Hepatocyte (in vitro differentiated cells): ENCODE results near the gene MT1F. TPM values are rescaled to one million over a fixed set of nuclear protein-coding genes. Genes with fewer than 3 reads are reported as not detected.

ENCODE experiments used
- DNase-seq: peaks from one replicate; pipeline ENCODE4 v3.0.0-alpha.2; 2016; ENCODE audit warnings: low spot score
- H2AFZ ChIP-seq: fragments of 200-600 bp; sonication (generic); 2 replicates; pipeline ENCODE4 v1.6.0; 2016; ENCODE audit warnings: antibody characterized with exemption, mild to moderate bottlenecking
- H3K27ac ChIP-seq: fragments of 200-600 bp; sonication (generic); 2 replicates; pipeline ENCODE4 v1.5.1; 2016; ENCODE audit warnings: mild to moderate bottlenecking
- H3K27me3 ChIP-seq: fragments of 200-600 bp; sonication (generic); 2 replicates; pipeline ENCODE4 v1.6.1; 2016
- H3K36me3 ChIP-seq: fragments of 200-600 bp; sonication (generic); replicated peaks from 2 replicates; pipeline ENCODE4 v1.5.1; 2016; ENCODE audit warnings: low read depth; ENCODE audit not compliant: insufficient read depth
- H3K4me1 ChIP-seq: fragments of 200-600 bp; sonication (generic); 2 replicates; pipeline ENCODE4 v1.5.1; 2016; ENCODE audit warnings: mild to moderate bottlenecking, moderate library complexity; ENCODE audit not compliant: insufficient read depth
- H3K4me2 ChIP-seq: fragments of 200-600 bp; sonication (generic); 2 replicates; pipeline ENCODE4 v1.6.0; 2016
- H3K4me3 ChIP-seq: fragments of 200-600 bp; sonication (generic); 2 replicates; pipeline ENCODE4 v1.5.1; 2016; ENCODE audit warnings: mild to moderate bottlenecking
- H3K79me2 ChIP-seq: fragments of 200-600 bp; sonication (generic); 2 replicates; pipeline ENCODE4 v1.6.0; 2017; ENCODE audit warnings: mild to moderate bottlenecking
- H3K9me2 ChIP-seq: fragments of 200-600 bp; sonication (generic); replicated peaks from 2 replicates; pipeline ENCODE4 v1.6.0; 2017; ENCODE audit warnings: mild to moderate bottlenecking; ENCODE audit not compliant: insufficient read depth
- H3K9me3 ChIP-seq: fragments of 200-600 bp; sonication (generic); 2 replicates; pipeline ENCODE4 v1.5.1; 2016; ENCODE audit warnings: low read depth, mild to moderate bottlenecking
- H4K20me1 ChIP-seq: fragments of 200-600 bp; sonication (generic); 2 replicates; pipeline ENCODE4 v1.6.0; 2016; ENCODE audit warnings: mild to moderate bottlenecking; ENCODE audit not compliant: insufficient read depth, poor library complexity, severe bottlenecking
- EZH2 ChIP-seq: fragments of 200-600 bp; sonication (generic); IDR thresholded peaks from 2 replicates; pipeline ENCODE4 v1.6.1; 2016; ENCODE audit warnings: antibody characterized with exemption, mild to moderate bottlenecking, borderline replicate concordance
- EZH2phosphoT487 ChIP-seq: fragments of 200-600 bp; sonication (generic); IDR thresholded peaks from one replicate; pipeline ENCODE4 v1.6.1; 2018; ENCODE audit warnings: antibody characterized with exemption, mild to moderate bottlenecking, low read depth, moderate library complexity; ENCODE audit not compliant: unreplicated experiment, severe bottlenecking
- WGBS: methylation state at CpG from one replicate; pipeline ENCODE4 v1.1.6; 2016; ENCODE audit warnings: low lambda C conversion rate; ENCODE audit errors: missing lambda C conversion rate; 5-methylcytosine and 5-hydroxymethylcytosine counted together
- polyA plus RNA-seq: library from polyadenylated mRNA; unstranded; fragments of >200 nt; fragmentation: Nextera tagmentation; extraction: Ambion mirVana; gene quantifications from 2 replicates; pipeline ENCODE4 v1.2.1, GENCODE V29; 2016
- total RNA-seq: library from RNA; depleted of rRNA; stranded (reverse); fragments of >200 nt; gene quantifications from 2 replicates; pipeline ENCODE4 v1.2.3, GENCODE V29; 2014
- TF ChIP-seq, protein P1 (sequence below): fragments of 200-600 bp; sonication (generic); IDR thresholded peaks from 2 replicates; pipeline ENCODE4 v1.5.1; 2016; ENCODE audit warnings: antibody characterized with exemption, mild to moderate bottlenecking; ENCODE audit not compliant: poor library complexity

MT1F gene
- total and polyA plus RNA-seq, 2 experiments from 2014 or later: 7.1 to 11.8 TPM

DNA sequence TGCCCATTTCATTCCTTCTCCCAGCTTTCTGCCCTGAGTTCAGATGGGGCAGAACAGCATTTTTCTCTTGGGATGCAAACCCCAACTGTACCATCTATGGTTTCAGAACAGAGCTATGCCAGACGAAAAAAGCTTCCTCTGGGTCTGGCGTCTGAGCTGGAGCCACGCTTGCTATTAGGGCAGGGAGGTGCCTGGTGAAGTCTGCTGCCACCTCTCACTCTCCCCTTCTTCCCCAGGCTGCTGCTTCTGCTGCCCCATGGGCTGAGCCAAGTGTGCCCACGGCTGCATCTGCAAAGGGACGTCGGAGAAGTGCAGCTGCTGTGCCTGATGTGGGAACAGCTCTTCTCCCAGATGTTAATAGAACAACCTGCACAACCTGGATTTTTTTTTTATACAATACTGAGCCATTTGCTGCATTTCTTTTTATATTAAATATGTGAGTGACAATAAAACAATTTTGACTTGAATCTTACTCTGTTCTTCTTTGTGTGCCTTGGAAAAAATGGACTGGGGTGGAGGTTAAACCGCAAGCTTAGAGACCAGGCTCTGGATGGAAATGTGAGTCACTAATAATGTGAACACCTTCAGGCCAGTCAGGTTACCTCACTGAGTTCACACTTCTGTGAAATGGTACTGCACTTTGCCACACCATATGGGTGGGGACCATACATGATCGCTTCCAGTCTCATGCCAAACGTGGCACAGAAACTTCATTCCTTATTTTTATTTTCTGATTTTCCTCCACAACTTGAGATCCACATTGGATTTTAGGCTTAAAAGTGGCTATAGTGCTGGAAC lies 20.9 kb upstream of the MT1F start:
- Histone ChIP-seq H3K9me2 (no peaks in the 10 kb centered on the region), H4K20me1 (no peaks in the 10 kb centered on the region), H3K4me1 (peaks cover 13% of the 10 kb centered on the region), H3K27me3 (peaks cover 100% of the 10 kb centered on the region), H3K27ac (no peak overlapping the region), H3K4me3 (no peak overlapping the region), H2AFZ (no peak overlapping the region), H3K4me2 (no peak overlapping the region), H3K79me2 (no peaks in the 10 kb centered on the region), H3K36me3 (no peaks in the 10 kb centered on the region), H3K9me3 (no peaks in the 10 kb centered on the region)
- WGBS: 28% methylated on average over 9 of the region's 9 CpGs
- TF ChIP-seq EZH2 (no peak), EZH2phosphoT487 (no peak)
- TF ChIP-seq, protein P1, sequence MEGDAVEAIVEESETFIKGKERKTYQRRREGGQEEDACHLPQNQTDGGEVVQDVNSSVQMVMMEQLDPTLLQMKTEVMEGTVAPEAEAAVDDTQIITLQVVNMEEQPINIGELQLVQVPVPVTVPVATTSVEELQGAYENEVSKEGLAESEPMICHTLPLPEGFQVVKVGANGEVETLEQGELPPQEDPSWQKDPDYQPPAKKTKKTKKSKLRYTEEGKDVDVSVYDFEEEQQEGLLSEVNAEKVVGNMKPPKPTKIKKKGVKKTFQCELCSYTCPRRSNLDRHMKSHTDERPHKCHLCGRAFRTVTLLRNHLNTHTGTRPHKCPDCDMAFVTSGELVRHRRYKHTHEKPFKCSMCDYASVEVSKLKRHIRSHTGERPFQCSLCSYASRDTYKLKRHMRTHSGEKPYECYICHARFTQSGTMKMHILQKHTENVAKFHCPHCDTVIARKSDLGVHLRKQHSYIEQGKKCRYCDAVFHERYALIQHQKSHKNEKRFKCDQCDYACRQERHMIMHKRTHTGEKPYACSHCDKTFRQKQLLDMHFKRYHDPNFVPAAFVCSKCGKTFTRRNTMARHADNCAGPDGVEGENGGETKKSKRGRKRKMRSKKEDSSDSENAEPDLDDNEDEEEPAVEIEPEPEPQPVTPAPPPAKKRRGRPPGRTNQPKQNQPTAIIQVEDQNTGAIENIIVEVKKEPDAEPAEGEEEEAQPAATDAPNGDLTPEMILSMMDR: no peak
- DNase-seq: no peak

DNA sequence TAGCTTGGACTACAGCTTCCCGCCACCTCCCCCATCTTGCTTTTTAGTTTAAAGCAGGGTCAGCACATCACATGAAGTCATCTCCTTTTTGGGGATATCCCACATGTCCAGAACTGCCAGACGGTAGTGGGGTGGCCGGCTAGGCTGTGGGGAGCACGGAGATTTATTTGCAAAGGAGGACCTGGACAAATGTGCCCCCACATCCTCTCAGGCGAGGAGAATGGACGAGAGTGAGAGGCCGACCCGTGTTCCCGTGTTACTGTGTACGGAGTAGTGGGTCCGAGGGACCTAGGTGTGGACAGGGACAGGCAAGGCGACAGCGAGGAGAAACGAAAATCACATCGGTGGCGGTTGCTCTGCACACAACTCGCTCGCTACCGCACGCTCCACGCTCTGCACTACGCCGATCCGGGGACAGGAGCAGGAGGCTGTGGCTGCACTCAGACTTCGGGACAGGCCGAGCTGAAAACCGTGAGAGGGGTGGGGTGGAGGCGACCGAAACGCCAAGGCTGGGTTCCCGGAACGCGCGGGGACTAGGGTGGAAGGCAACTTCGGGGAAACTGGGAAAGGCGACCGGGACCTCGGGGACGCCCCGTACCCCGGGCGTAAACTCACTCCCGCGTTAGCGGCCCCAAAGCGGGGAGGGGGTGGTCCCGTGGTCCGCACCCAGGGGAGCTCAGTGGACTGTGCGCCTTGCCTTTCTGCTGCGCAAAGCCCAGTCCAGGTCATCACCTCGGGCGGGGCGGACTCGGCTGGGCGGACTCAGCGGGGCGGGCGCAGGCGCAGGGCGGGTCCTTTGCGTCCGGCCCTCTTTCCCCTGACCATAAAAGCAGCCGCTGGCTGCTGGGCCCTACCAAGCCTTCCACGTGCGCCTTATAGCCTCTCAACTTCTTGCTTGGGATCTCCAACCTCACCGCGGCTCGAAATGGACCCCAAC lies 19.7 kb upstream of the MT1F start, which contains the start of gene MT1A:
Gene MT1A (plus strand): TSS at position 853 of the 937 bp plus-strand sequence. CDS start 73 bp downstream, at position 926.
- H4K20me1 ChIP-seq: no peaks in the 10 kb centered on the region
- peak within 1 kb of the TSS; percentile 40 for H2AFZ ChIP-seq
- H3K9me2 ChIP-seq: no peaks in the 10 kb centered on the region
- H3K4me1 ChIP-seq: peaks cover 11% of the 10 kb centered on the region
- peaks cover 100% of the 10 kb centered on the region for H3K27me3 ChIP-seq
- TF ChIP-seq, protein P1: no peak
- peak; percentile 26 for TF ChIP-seq EZH2phosphoT487
- TF ChIP-seq EZH2: peak; percentile 84
- no peak within 1 kb of the TSS for H3K27ac ChIP-seq
- H3K4me2 ChIP-seq: peak within 1 kb of the TSS; percentile 93
- peak; percentile 60 for DNase-seq
- H3K4me3 ChIP-seq: peak within 1 kb of the TSS; percentile 26
- 6% methylated on average over 44 of the region's 68 CpGs for whole genome bisulfite sequencing
- H3K79me2 ChIP-seq: no peaks in the 10 kb centered on the region
- no peaks in the 10 kb centered on the region for H3K9me3 ChIP-seq
- no peaks in the 10 kb centered on the region for H3K36me3 ChIP-seq

DNA sequence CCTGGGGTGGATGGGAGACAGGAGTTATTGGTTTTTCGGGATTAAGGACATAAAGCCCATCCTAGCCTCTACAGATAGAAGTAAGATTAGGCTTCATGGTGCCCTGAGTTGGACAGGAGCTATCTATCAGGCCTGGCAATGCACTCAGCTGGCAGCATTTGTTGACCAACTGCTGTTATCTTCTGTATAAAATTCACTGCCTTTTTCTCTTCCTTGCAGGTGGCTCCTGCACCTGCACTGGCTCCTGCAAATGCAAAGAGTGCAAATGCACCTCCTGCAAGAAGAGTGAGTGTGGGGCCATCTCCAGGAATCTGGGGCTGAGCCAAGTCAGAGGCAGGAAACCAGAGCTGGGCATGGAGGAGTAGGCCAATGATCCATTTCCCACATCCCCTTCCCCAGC lies 18.7 kb upstream of the MT1F start:
- H2AFZ ChIP-seq: no peak overlapping the region
- no peak for DNase-seq
- H3K9me2 ChIP-seq: no peaks in the 10 kb centered on the region
- no peaks in the 10 kb centered on the region for H3K9me3 ChIP-seq
- WGBS: 27% methylated on average over 1 of the region's 1 CpG
- H3K79me2 ChIP-seq: no peaks in the 10 kb centered on the region
- peaks cover 19% of the 10 kb centered on the region for H3K4me1 ChIP-seq
- H4K20me1 ChIP-seq: no peaks in the 10 kb centered on the region
- H3K4me3 ChIP-seq: no peak overlapping the region
- H3K4me2 ChIP-seq: no peak overlapping the region
- TF ChIP-seq, protein P1: no peak
- TF ChIP-seq EZH2phosphoT487 (no peak), EZH2 (no peak)
- H3K36me3 ChIP-seq: no peaks in the 10 kb centered on the region
- peaks cover 100% of the 10 kb centered on the region for H3K27me3 ChIP-seq
- H3K27ac ChIP-seq: no peak overlapping the region
